GM12878 (cell line): Measurements from ENCODE around the gene ANKRD33B. TPM values are rescaled to one million over a fixed set of nuclear protein-coding genes. Genes with fewer than 3 reads are reported as not detected.

Experiments used
- BCL11A ChIP-seq: IDR thresholded peaks from 2 replicates; pipeline ENCODE4 v1.6.1; 2011; ENCODE audit warnings: low read depth, low read length
- BHLHE40 ChIP-seq, 2 experiments: fragments of 450-650 bp in 1 of 2; IDR thresholded peaks; 2 replicates each; pipeline ENCODE4 v1.6.1; 2011 to 2017; ENCODE audit warnings: low read depth in 2 of 2, borderline replicate concordance in 1 of 2, improper control_type of control experiment in 1 of 2, low read length in 1 of 2, mild to moderate bottlenecking in 1 of 2
- CBFB ChIP-seq: IDR thresholded peaks from 2 replicates; pipeline ENCODE4 v1.6.1; 2016; ENCODE audit warnings: antibody characterized with exemption, low read depth
- DPF2 ChIP-seq: fragments of 450-650 bp; IDR thresholded peaks from 2 replicates; pipeline ENCODE4 v1.6.1; 2017; ENCODE audit warnings: mild to moderate bottlenecking
- EGR1 ChIP-seq, 2 experiments: IDR thresholded peaks; 1 replicate in 1 of 2; 2 replicates in 1 of 2; pipeline ENCODE4 v1.6.1; 2011 to 2012; ENCODE audit warnings: low read depth in 2 of 2, low read length in 2 of 2, borderline replicate concordance in 1 of 2, mild to moderate bottlenecking in 1 of 2, moderate library complexity in 1 of 2
- ESRRA ChIP-seq: IDR thresholded peaks from 2 replicates; pipeline ENCODE4 v1.6.1; 2012; ENCODE audit warnings: mild to moderate bottlenecking, low read length, improper control_type of control experiment
- FOXK2 ChIP-seq: fragments of 450-650 bp; IDR thresholded peaks from 2 replicates; pipeline ENCODE4 v1.6.1; 2017; ENCODE audit warnings: mild to moderate bottlenecking, moderate library complexity
- HCFC1 ChIP-seq: fragments of 150-350 bp; IDR thresholded peaks from 2 replicates; pipeline ENCODE4 v1.6.1; 2014; ENCODE audit warnings: low read length
- HDAC2 ChIP-seq: fragments of 200-600 bp; sonication (generic); IDR thresholded peaks from 2 replicates; pipeline ENCODE4 v1.6.1; 2017
- KAT2A ChIP-seq: conservative IDR thresholded peaks from 2 replicates; pipeline ENCODE4 v1.6.1; 2011; ENCODE audit warnings: low read depth, low read length; ENCODE audit not compliant: control insufficient read depth
- LARP7 ChIP-seq: fragments of 450-650 bp; IDR thresholded peaks from 2 replicates; pipeline ENCODE4 v1.6.1; 2017; ENCODE audit warnings: mild to moderate bottlenecking
- MAX ChIP-seq: IDR thresholded peaks from 2 replicates; pipeline ENCODE4 v1.6.1; 2012; ENCODE audit warnings: low read depth, low read length, improper control_type of control experiment
- MTA2 ChIP-seq: fragments of 450-650 bp; IDR thresholded peaks from 2 replicates; pipeline ENCODE4 v1.6.1; 2016; ENCODE audit warnings: low read depth, mild to moderate bottlenecking, moderate library complexity
- NKRF ChIP-seq: fragments of 450-650 bp; conservative IDR thresholded peaks from 2 replicates; pipeline ENCODE4 v1.6.1; 2017; ENCODE audit warnings: mild to moderate bottlenecking, moderate library complexity
- NR2F1 ChIP-seq: fragments of 450-650 bp; conservative IDR thresholded peaks from 2 replicates; pipeline ENCODE4 v1.6.1; 2017; ENCODE audit warnings: mild to moderate bottlenecking
- PAX5 ChIP-seq: IDR thresholded peaks from 2 replicates; pipeline ENCODE4 v1.6.1; 2011; ENCODE audit warnings: low read depth, low read length, borderline replicate concordance
- POLR2AphosphoS5 ChIP-seq: IDR thresholded peaks from 2 replicates; pipeline ENCODE4 v1.6.1; 2011; ENCODE audit warnings: mild to moderate bottlenecking, low read length, inconsistent platforms
- RAD51 ChIP-seq: fragments of 450-650 bp; IDR thresholded peaks from 2 replicates; pipeline ENCODE4 v1.6.1; 2016; ENCODE audit warnings: moderate library complexity, mild to moderate bottlenecking, inconsistent platforms
- RBBP5 ChIP-seq: fragments of 200-600 bp; sonication (generic); conservative IDR thresholded peaks from 2 replicates; pipeline ENCODE4 v1.6.1; 2016
- RCOR1 ChIP-seq: conservative IDR thresholded peaks from 2 replicates; pipeline ENCODE4 v1.6.1; 2012; ENCODE audit warnings: low read depth, low read length, improper control_type of control experiment
- RELA ChIP-seq: fragments of 450-650 bp; IDR thresholded peaks from 2 replicates; pipeline ENCODE4 v1.8.0; 2014; ENCODE audit warnings: borderline replicate concordance; ENCODE audit not compliant: partially characterized antibody
- RELB ChIP-seq: fragments of 450-650 bp; IDR thresholded peaks from 2 replicates; pipeline ENCODE4 v1.6.1; 2017; ENCODE audit warnings: low read depth, mild to moderate bottlenecking, moderate library complexity
- RUNX3 ChIP-seq: IDR thresholded peaks from 2 replicates; pipeline ENCODE4 v1.6.1; 2012; ENCODE audit warnings: low read length, inconsistent platforms
- SPI1 ChIP-seq: IDR thresholded peaks from 2 replicates; pipeline ENCODE4 v1.6.1; 2011; ENCODE audit warnings: low read depth, mild to moderate bottlenecking, low read length, moderate library complexity, borderline replicate concordance; ENCODE audit not compliant: insufficient read depth
- STAT3 ChIP-seq: IDR thresholded peaks from 2 replicates; pipeline ENCODE4 v1.6.1; 2011; ENCODE audit warnings: low read depth, low read length, improper control_type of control experiment
- TBL1XR1 ChIP-seq: IDR thresholded peaks from 2 replicates; pipeline ENCODE4 v1.6.1; 2012; ENCODE audit warnings: low read depth, low read length, improper control_type of control experiment
- TCF12 ChIP-seq: IDR thresholded peaks from 2 replicates; pipeline ENCODE4 v1.6.1; 2011; ENCODE audit warnings: low read depth, mild to moderate bottlenecking, low read length
- TCF3 ChIP-seq: IDR thresholded peaks from 2 replicates; pipeline ENCODE4 v1.6.1; 2012; ENCODE audit warnings: low read depth, mild to moderate bottlenecking, low read length, borderline replicate concordance; ENCODE audit not compliant: insufficient read depth
- ZBED1 ChIP-seq: IDR thresholded peaks from 2 replicates; pipeline ENCODE4 v1.6.1; 2016; ENCODE audit warnings: borderline replicate concordance
- ZNF274 ChIP-seq: IDR thresholded peaks from one replicate; pipeline ENCODE4 v1.8.0; 2011; ENCODE audit not compliant: insufficient read length, insufficient read depth
- polyA plus RNA-seq, 11 experiments: library from polyadenylated mRNA; depleted of rRNA in 4 of 11; unstranded in 6 of 11; stranded (reverse) in 5 of 11; fragments of >200 nt; fragmentation: Nextera tagmentation in 4 of 11; fragmentation: Illumina TruSeq in 1 of 11; extraction: Ambion mirVana in 4 of 11; extraction: Trizol in 1 of 11; gene quantifications; 1 replicate in 1 of 11; 2 replicates in 10 of 11; pipeline versions ENCODE4 v1.2.1 to v1.2.3, GENCODE V29; 2011 to 2016; ENCODE audit warnings: inconsistent platforms in 2 of 11, missing spikeins in 2 of 11, low read depth in 1 of 11
- total RNA-seq, 4 experiments: library from RNA; depleted of rRNA in 3 of 4; stranded (reverse); fragments of >200 nt in 3 of 4; fragmentation: Illumina TruSeq in 1 of 4; extraction: Trizol in 1 of 4; gene quantifications; 2 replicates each; pipeline versions ENCODE4 v1.2.1 to v1.2.3, GENCODE V29; 2013 to 2021

ANKRD33B gene
- total and polyA plus RNA-seq, 10 of the 15 experiments (the other 5 are each of a cell fraction or from before 2014, with no cell fraction given), result 4.9 to 61.6 (median 15.6) TPM

GRCh38 chr5:10633271-10634049 lies 69.6 kb downstream of the ANKRD33B start (continued):
- 0 out of 2 replicates have a peak, but pooled peaks have one; percentile 14 for TF ChIP-seq MAX
- peak; percentile 6; the same call in 1 of the 2 replicates for TF ChIP-seq POLR2AphosphoS5
- TF ChIP-seq STAT3, result no peak
- peak; percentile 49 for TF ChIP-seq RAD51
- TF ChIP-seq NR2F1, result 0 out of 2 replicates have a peak, but pooled peaks have one; percentile 22
- TF ChIP-seq ZNF274, result no peak
- 0 out of 2 replicates have a peak, but pooled peaks have one; percentile 20 for TF ChIP-seq TCF3
- no peak for TF ChIP-seq RELB
- TF ChIP-seq TBL1XR1, result peak; percentile 52; the same call in 1 of the 2 replicates
- TF ChIP-seq FOXK2, result no peak
- TF ChIP-seq HDAC2, result no peak
- TF ChIP-seq RUNX3, result no peak
- TF ChIP-seq ZBED1, result no peak
- no peak for TF ChIP-seq SPI1
- TF ChIP-seq RCOR1, result 0 out of 2 replicates have a peak, but pooled peaks have one; percentile 55
- peak; percentile 40; the same call in 1 of the 2 replicates for TF ChIP-seq PAX5
- no peak for TF ChIP-seq ESRRA
- peak in 1 of 2 experiments; percentile 59; a peak in 1 of 3 replicates for TF ChIP-seq EGR1 (IDR thresholded peaks at IDR 0.05; ENCODE audit: borderline replicate concordance in 1 of 2, low read depth in 2 of 2, low read length in 2 of 2)
- 0 out of 2 replicates have a peak, but pooled peaks have one; percentile 23 for TF ChIP-seq TCF12
- no peak for TF ChIP-seq NKRF
- TF ChIP-seq KAT2A, result no peak
- TF ChIP-seq BHLHE40 (IDR thresholded peaks at IDR 0.05; ENCODE audit: borderline replicate concordance in 1 of 2, low read depth in 2 of 2, low read length in 1 of 2), result peak; percentile 13 to 33; a peak in 2 of 4 replicates
- TF ChIP-seq BCL11A, result 0 out of 2 replicates have a peak, but pooled peaks have one; percentile 3
- TF ChIP-seq CBFB, result no peak
- TF ChIP-seq RBBP5, result no peak
- no peak; the same call in 1 of the 2 replicates for TF ChIP-seq MTA2
- TF ChIP-seq LARP7, result no peak
- no peak for TF ChIP-seq HCFC1
- TF ChIP-seq RELA, result no peak
- TF ChIP-seq DPF2, result peak; percentile 47; the same call in 1 of the 2 replicates
